ENCODE data around the gene ZBTB39. TPM values are rescaled to one million over a fixed set of nuclear protein-coding genes. Genes with fewer than 3 reads are reported as not detected.

The ZBTB39 gene
- total RNA-seq, 1 experiment from 2014 or later, result 5.2 TPM

- H3K4me1 Mint-ChIP-seq (ENCODE audit: insufficient read depth, unreplicated experiment), result no peaks in the 10 kb centered on the region
- peaks cover 3% of the 10 kb centered on the region for H3K36me3 Mint-ChIP-seq (ENCODE audit: insufficient read depth, unreplicated experiment)
- H3K27me3 Mint-ChIP-seq (ENCODE audit: insufficient read depth, unreplicated experiment), result no peaks in the 10 kb centered on the region
- no peak for TF ChIP-seq CTCF (IDR thresholded peaks at IDR 0.05; ENCODE audit: unreplicated experiment)
- no peak for DNase-seq (ENCODE audit: unreplicated experiment)
- intact Hi-C loops (cut with micrococcal nuclease), result no loop called here
- H3K4me3 Mint-ChIP-seq (ENCODE audit: unreplicated experiment), result no peak overlapping the region
- H3K9me3 Mint-ChIP-seq (ENCODE audit: unreplicated experiment), result no peaks in the 10 kb centered on the region
- BruUV-seq (replicated peaks), result no TSS peak
- POLR2A ChIA-PET, result interaction anchor here (0.6 to 1.1 kb wide), 4 partner anchors 17 to 304 kb away, joined by 3 read pairs; no protein-coding TSS in a partner anchor
- CTCF ChIA-PET, result interaction anchor here (0.6 to 1.4 kb wide), 5 partner anchors 9 to 80 kb away, joined by 3 to 5 read pairs (median 4); no protein-coding TSS in a partner anchor
- no peak overlapping the region for H3K27ac Mint-ChIP-seq (ENCODE audit: low read depth, unreplicated experiment)
Measured at GRCh38 chr12:56993346-56993745, 13.0 kb downstream of the ZBTB39 start.

- Mint-ChIP-seq H3K27ac (ENCODE audit: low read depth, unreplicated experiment) (no peak overlapping the region), H3K4me3 (ENCODE audit: unreplicated experiment) (no peak overlapping the region), H3K27me3 (ENCODE audit: insufficient read depth, unreplicated experiment) (no peaks in the 10 kb centered on the region), H3K4me1 (ENCODE audit: insufficient read depth, unreplicated experiment) (peaks cover 9% of the 10 kb centered on the region), H3K36me3 (ENCODE audit: insufficient read depth, unreplicated experiment) (no peaks in the 10 kb centered on the region), H3K9me3 (ENCODE audit: unreplicated experiment) (no peaks in the 10 kb centered on the region)
- no TSS peak for BruUV-seq (replicated peaks)
- TF ChIP-seq CTCF (IDR thresholded peaks at IDR 0.05; ENCODE audit: unreplicated experiment), result no peak
- ChIA-PET CTCF (interaction anchor here (0.6 to 1.4 kb wide), 7 partner anchors 85 to 444 kb away, joined by 3 to 5 read pairs (median 3); no protein-coding TSS in a partner anchor), POLR2A (interaction anchor here (1.5 kb wide), 1 partner anchor 13 kb away, joined by 3 read pairs; no protein-coding TSS in a partner anchor)
- no peak for DNase-seq (ENCODE audit: unreplicated experiment)
- intact Hi-C loops (cut with micrococcal nuclease), result no loop called here
Measured at GRCh38 chr12:56991319-56992246, 14.8 kb downstream of the ZBTB39 start.

GRCh38 chr12:56990648-56991318 is 15.6 kb downstream of the ZBTB39 start:
- Mint-ChIP-seq H3K36me3 (ENCODE audit: insufficient read depth, unreplicated experiment) (no peaks in the 10 kb centered on the region), H3K4me1 (ENCODE audit: insufficient read depth, unreplicated experiment) (peaks cover 17% of the 10 kb centered on the region), H3K4me3 (ENCODE audit: unreplicated experiment) (no peak overlapping the region), H3K27ac (ENCODE audit: low read depth, unreplicated experiment) (no peak overlapping the region), H3K27me3 (ENCODE audit: insufficient read depth, unreplicated experiment) (no peaks in the 10 kb centered on the region), H3K9me3 (ENCODE audit: unreplicated experiment) (no peaks in the 10 kb centered on the region)
- intact Hi-C loops (cut with micrococcal nuclease), result no loop called here
- TF ChIP-seq CTCF (IDR thresholded peaks at IDR 0.05; ENCODE audit: unreplicated experiment), result no peak
- CTCF ChIA-PET, result interaction anchor here (0.6 to 1.4 kb wide), 5 partner anchors 150 to 443 kb away, joined by 3 to 5 read pairs (median 3); no protein-coding TSS in a partner anchor
- POLR2A ChIA-PET, result interaction anchor here (1.5 kb wide), 1 partner anchor 14 kb away, joined by 3 read pairs; no protein-coding TSS in a partner anchor
- no peak for DNase-seq (ENCODE audit: unreplicated experiment)
- no TSS peak for BruUV-seq (replicated peaks)

Measured in MCF 10A (cell line).